ENCODE data around the gene HOOK2. TPM values are rescaled to one million over a fixed set of nuclear protein-coding genes. Genes with fewer than 3 reads are reported as not detected.

The HOOK2 gene
- total and polyA plus RNA-seq, 2 of the 13 experiments (the other 11 are each of a cell fraction or from before 2014, with no cell fraction given) = 9.2 to 12.9 TPM

DNA sequence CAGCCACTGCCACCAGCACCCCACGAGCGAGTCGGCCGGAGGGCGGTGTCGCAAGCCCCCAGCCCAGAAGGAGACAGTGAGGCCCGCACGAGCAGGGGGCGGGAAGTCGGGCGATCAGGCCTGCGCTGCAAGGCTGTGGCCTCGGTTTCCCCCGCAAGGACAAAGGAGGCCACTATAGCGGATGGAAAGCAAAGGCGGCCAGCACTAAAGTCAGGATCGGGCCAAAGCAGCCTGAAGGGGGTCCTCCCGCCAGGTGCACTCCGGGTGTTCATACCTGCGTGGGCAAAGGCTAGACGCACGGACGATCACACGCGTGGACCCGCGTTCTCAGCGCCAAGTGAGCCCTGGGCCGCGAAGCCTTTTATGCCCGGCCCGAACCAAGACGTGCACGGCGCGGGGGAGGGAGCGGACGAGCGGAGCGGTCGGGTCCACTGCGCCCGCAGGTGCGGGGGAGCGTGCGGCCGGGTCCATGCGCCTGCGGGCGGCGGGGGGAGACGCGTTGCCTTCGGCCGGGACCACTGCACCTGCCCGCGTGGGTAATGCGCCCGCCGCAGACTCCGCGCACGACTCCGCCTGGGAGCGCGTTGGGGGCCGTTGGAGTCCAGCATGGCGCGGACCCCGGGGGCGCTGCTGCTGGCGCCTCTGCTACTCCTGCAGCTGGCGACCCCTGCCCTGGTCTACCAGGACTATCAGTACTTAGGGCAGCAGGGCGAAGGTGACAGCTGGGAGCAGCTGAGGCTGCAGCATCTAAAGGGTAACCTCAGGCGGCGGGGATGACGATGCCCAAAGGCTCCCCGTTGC is 26.3 kb upstream of the HOOK2 start, which contains the start of the genes PRDX2 and THSD8 (continued):
- TF ChIP-seq FOXC1 (CRISPR knock-in tag; IDR thresholded peaks at IDR 0.05; ENCODE audit: borderline replicate concordance) (peak; percentile 91), ZNF572 (CRISPR knock-in tag; IDR thresholded peaks at IDR 0.05) (peak; percentile 96), RAD51 (IDR thresholded peaks at IDR 0.05; ENCODE audit: borderline replicate concordance) (no peak), HOXA5 (CRISPR knock-in tag; IDR thresholded peaks at IDR 0.05) (peak; percentile 70; the same call in 1 of the 2 replicates), GABPB1 (CRISPR knock-in tag; IDR thresholded peaks at IDR 0.05) (peak; percentile 84), SNAI1 (CRISPR knock-in tag; IDR thresholded peaks at IDR 0.05; ENCODE audit: borderline replicate concordance) (no peak), TEAD2 (CRISPR knock-in tag; IDR thresholded peaks at IDR 0.05) (no peak), TEAD3 (CRISPR knock-in tag; optimal IDR thresholded peaks at IDR 0.05; ENCODE audit: borderline replicate concordance) (no peak), ZSCAN29 (CRISPR knock-in tag; conservative IDR thresholded peaks at IDR 0.05) (peak; percentile 86), ZNF619 (CRISPR knock-in tag; IDR thresholded peaks at IDR 0.05) (peak; percentile 33; the same call in 1 of the 2 replicates), ZNF124 (CRISPR knock-in tag; IDR thresholded peaks at IDR 0.05) (peak; percentile 90), FOSL1 (CRISPR knock-in tag; IDR thresholded peaks at IDR 0.05; ENCODE audit: borderline replicate concordance) (no peak), ZSCAN30 (CRISPR knock-in tag; IDR thresholded peaks at IDR 0.05) (0 out of 2 replicates have a peak, but pooled peaks have one; percentile 87), ZNF782 (CRISPR knock-in tag; IDR thresholded peaks at IDR 0.05; ENCODE audit: borderline replicate concordance) (no peak), RNF2 (conservative IDR thresholded peaks at IDR 0.05; ENCODE audit: low read depth) (no peak), GLI4 (CRISPR knock-in tag; IDR thresholded peaks at IDR 0.05; ENCODE audit: borderline replicate concordance) (peak; percentile 75; the same call in 1 of the 2 replicates)
- TF ChIP-seq, protein P1, sequence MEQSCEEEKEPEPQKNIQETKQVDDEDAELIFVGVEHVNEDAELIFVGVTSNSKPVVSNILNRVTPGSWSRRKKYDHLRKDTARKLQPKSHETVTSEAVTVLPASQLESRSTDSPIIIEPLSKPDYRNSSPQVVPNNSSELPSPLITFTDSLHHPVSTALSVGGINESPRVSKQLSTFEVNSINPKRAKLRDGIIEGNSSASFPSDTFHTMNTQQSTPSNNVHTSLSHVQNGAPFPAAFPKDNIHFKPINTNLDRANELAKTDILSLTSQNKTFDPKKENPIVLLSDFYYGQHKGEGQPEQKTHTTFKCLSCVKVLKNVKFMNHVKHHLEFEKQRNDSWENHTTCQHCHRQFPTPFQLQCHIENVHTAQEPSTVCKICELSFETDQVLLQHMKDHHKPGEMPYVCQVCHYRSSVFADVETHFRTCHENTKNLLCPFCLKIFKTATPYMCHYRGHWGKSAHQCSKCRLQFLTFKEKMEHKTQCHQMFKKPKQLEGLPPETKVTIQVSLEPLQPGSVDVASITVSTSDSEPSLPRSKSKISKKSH (CRISPR knock-in tag; IDR thresholded peaks at IDR 0.05; ENCODE audit: borderline replicate concordance) = peak; percentile 49; the same call in 1 of the 2 replicates
- TF ChIP-seq, protein P2, sequence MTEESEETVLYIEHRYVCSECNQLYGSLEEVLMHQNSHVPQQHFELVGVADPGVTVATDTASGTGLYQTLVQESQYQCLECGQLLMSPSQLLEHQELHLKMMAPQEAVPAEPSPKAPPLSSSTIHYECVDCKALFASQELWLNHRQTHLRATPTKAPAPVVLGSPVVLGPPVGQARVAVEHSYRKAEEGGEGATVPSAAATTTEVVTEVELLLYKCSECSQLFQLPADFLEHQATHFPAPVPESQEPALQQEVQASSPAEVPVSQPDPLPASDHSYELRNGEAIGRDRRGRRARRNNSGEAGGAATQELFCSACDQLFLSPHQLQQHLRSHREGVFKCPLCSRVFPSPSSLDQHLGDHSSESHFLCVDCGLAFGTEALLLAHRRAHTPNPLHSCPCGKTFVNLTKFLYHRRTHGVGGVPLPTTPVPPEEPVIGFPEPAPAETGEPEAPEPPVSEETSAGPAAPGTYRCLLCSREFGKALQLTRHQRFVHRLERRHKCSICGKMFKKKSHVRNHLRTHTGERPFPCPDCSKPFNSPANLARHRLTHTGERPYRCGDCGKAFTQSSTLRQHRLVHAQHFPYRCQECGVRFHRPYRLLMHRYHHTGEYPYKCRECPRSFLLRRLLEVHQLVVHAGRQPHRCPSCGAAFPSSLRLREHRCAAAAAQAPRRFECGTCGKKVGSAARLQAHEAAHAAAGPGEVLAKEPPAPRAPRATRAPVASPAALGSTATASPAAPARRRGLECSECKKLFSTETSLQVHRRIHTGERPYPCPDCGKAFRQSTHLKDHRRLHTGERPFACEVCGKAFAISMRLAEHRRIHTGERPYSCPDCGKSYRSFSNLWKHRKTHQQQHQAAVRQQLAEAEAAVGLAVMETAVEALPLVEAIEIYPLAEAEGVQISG (CRISPR knock-in tag; IDR thresholded peaks at IDR 0.05) = peak; percentile 90
- TF ChIP-seq, protein P3, sequence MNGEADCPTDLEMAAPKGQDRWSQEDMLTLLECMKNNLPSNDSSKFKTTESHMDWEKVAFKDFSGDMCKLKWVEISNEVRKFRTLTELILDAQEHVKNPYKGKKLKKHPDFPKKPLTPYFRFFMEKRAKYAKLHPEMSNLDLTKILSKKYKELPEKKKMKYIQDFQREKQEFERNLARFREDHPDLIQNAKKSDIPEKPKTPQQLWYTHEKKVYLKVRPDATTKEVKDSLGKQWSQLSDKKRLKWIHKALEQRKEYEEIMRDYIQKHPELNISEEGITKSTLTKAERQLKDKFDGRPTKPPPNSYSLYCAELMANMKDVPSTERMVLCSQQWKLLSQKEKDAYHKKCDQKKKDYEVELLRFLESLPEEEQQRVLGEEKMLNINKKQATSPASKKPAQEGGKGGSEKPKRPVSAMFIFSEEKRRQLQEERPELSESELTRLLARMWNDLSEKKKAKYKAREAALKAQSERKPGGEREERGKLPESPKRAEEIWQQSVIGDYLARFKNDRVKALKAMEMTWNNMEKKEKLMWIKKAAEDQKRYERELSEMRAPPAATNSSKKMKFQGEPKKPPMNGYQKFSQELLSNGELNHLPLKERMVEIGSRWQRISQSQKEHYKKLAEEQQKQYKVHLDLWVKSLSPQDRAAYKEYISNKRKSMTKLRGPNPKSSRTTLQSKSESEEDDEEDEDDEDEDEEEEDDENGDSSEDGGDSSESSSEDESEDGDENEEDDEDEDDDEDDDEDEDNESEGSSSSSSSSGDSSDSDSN (CRISPR knock-in tag; IDR thresholded peaks at IDR 0.05) = peak; percentile 85

All from HepG2 (cell line).